HG02610 (cell line): ENCODE measurements around the gene GRAMD1B.

Experiments used
- ATAC-seq: cut with Tn5 transposase; IDR thresholded peaks from one replicate; pipeline ENCODE4 v1.9.1; 2021; ENCODE audit warnings: mild to moderate bottlenecking, moderate library complexity; ENCODE audit not compliant: unreplicated experiment

Gene GRAMD1B

DNA sequence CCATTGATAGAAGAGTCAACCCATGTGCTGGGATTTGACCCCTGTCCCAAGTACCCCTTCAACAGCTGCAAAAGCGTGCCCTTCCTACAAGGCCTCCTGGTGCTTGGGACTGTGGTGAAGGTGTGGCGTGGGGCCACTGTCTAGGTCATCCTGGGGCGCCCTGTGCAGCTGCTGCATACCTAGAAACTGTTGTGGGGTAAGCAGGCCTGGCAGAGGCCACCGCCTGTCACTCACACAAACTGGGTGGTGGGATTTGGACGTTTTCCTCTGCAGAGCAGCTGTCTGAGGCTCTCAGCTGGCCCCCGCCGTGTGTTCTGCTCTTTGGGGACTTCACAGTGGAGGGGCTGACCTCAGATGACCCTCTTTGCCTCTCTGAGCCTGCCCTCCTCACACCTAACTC lies 154.7 kb downstream of the GRAMD1B start:
- no peak for ATAC-seq

GRCh38 chr11:123585206-123585605 lies 155.1 kb downstream of the GRAMD1B start:
- ATAC-seq: no peak

- no peak for ATAC-seq
Measured at GRCh38 chr11:123585706-123586105, 155.6 kb downstream of the GRAMD1B start.

DNA sequence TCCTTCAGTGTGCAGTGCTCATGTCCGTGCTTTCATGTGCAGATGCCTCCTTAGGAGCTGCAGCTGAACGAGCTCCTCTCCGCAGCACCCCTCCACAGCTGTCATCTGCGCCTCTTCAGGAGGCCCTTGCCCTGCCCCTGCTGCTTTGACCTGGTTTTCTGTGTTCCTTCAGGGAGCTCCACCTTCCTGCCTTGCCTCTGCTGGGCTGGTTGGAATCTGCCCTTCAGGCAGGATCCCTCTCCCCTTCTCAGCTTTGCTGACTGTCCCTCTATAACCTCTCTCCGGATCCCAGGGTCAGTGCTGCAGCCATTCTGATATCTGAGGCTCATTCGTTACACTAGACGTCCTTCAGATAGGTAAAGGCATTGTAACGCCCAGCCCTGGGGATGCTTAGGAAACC lies 156.5 kb downstream of the GRAMD1B start:
- ATAC-seq: no peak

DNA sequence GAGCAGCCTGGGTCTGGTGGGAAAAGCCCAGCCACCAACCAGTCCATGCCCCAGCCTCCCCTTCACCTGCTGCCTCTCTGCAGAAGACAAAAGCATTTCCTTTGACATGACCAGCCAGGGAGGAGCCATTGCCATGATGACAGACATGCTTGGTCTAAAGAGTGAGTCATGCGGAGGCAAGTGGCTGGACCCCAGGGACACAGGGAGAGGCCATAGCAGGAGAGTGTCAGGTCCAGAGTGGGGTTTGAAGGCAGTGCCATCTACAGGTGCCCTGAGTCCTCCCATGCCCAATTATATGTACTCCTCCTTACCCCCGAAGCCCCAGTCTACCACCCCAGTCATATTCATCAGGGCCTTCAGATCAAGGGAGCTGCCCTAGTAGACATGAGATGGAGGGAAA lies 157.0 kb downstream of the GRAMD1B start:
- no peak for ATAC-seq

- ATAC-seq: no peak
Measured at GRCh38 chr11:123587559-123587958, 157.5 kb downstream of the GRAMD1B start.

DNA sequence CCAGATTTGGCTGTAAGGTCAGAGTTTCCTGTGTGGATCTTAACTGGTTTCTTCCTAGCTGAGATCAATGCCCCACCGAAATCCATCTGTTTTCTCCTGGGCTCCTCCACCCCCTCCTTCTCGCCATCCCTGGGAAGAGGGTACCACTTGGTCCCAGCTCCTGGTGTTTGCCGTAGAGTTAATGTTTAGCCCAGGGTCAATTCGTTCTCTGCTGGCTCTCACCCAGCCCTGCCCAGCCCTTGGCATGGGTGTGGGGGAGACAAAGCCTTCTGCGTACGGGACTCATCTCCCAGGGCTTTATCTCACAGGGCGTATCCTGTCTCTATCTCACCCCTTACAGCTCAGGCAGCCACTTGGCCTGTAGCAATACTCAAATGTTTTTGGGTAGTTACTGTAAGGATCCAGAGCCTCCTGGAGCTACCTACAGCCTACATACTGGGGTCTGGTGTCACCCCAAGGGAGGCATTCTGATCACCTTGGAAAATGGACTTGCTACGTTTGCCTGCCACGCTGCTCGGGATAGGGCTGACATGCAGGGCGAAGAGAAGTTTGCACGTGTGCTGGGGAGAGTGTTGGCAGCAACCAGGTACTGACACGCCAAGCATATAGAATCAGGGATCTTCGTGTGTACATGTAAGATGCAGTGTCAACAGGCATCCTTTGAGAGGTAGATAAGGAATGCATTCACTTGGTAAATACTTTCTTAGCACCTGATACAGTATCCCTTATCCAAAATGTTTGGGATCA lies 158.2 kb downstream of the GRAMD1B start:
- ATAC-seq: no peak

- no peak for ATAC-seq
Measured at GRCh38 chr11:123588864-123589262, 158.8 kb downstream of the GRAMD1B start.

DNA sequence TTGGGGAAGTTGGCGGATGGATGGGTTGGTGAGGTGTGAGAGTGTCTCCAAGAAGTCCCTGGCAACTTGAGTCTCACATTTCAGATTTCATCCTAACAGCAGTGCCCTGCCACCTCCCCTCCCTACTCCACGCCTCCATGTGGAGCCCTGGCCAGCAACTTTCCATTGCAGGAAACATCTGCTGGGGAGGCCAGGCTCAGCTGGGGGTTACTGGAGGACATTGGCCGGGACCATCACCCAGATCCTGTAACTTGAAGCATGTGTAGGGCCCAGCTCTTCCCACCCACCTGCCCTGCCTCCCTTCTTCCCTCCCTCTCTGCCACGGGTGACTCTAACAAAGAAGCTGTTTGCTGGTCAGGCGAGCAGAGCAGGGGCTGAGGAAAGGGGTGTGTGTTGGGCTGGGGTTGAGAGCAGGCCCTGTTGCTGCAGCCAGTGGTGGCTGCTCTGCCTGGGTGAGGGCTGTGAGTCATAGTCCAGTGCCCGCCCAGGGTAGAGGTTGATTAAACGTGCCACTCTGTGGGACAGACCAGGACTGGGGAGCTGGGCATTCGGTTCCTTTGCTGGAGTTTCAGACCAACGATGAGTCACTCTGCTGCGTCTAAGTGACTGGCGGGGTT lies 160.3 kb downstream of the GRAMD1B start:
- ATAC-seq: no peak

GRCh38 chr11:123593570-123593969 lies 163.5 kb downstream of the GRAMD1B start:
- ATAC-seq: no peak

GRCh38 chr11:123594188-123594901 lies 164.3 kb downstream of the GRAMD1B start:
- no peak for ATAC-seq

- ATAC-seq: no peak
Measured at GRCh38 chr11:123594921-123595320, 164.9 kb downstream of the GRAMD1B start.

DNA sequence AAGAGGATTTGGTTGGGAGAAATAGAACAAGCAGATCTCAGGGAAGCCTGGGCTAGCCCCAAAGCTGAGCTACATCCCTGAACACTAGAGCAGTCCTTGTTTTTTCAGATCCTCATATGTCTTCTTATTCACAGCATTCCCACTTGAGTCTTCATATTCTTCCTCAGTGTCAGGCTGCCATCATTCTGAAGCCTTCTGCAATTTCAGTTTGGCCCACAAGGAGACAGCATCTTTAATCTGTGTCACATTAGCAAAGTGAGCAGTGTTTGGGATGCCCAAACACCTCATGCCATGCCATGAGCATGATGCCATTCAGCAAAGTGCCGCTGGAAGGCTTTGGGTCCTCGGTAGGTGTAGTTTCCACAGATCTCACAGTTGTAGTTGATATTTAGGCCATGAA lies 167.8 kb downstream of the GRAMD1B start:
- ATAC-seq: no peak

DNA sequence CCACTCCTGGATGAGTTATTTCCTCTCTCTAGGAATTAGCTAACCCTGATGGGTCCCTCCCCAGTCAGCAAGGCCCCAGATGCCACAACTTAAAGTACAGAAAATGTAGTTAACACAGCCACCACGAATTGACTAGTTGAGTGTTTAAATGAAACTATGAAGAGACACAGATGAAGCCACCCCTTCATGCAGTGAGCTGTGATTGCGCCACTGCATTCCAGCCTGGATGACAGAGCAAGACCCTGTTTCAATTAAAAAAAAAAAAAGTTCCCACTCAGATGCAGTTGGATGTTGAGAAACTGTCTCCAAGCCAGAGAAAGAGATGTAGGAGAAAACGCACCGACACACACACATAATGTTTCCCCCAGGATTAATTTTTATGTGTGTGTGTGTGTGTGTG lies 171.1 kb downstream of the GRAMD1B start:
- ATAC-seq: no peak

GRCh38 chr11:123601743-123602142 lies 171.7 kb downstream of the GRAMD1B start:
- no peak for ATAC-seq

DNA sequence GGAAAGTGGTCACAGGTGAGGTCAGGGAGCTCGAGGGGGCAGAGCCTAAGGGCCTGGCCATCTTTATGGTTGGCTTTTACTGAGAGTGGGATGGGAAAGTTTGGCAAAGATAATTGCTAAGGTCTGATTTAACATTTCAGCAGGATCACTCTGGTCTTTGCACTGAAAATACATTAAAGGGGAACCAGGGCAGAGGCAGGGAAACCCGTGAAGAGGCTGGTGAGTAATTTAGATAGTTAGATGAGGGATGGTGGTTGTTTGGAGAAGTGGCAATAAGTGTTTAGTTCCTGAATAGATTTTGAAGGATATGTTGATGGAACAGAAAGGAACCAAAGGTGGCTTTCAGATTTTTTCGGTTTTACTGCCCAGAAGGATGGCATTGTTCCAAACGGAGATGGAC lies 173.6 kb downstream of the GRAMD1B start:
- no peak for ATAC-seq

GRCh38 chr11:123607781-123608180 lies 177.7 kb downstream of the GRAMD1B start:
- no peak for ATAC-seq

DNA sequence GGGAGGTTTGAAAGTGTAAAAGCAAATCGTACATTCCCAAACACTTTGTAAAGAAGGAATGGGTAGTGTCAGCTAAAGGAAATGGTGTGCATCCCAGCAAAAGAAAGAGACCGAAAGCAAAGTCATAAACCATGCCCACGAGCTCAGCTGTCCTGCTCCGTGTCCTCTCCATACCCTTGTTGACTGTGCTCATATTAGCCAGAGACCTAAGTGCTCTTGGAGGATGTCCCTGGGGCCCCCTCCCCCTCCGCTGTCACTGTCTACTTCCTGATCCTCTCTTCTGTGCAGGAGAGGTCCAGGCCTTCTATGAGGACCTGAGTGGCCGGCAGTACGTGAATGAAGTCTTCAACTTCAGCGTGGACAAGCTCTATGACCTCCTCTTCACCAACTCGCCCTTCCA lies 178.3 kb downstream of the GRAMD1B start:
- ATAC-seq: no peak

GRCh38 chr11:123608945-123609344 lies 178.9 kb downstream of the GRAMD1B start:
- no peak for ATAC-seq

DNA sequence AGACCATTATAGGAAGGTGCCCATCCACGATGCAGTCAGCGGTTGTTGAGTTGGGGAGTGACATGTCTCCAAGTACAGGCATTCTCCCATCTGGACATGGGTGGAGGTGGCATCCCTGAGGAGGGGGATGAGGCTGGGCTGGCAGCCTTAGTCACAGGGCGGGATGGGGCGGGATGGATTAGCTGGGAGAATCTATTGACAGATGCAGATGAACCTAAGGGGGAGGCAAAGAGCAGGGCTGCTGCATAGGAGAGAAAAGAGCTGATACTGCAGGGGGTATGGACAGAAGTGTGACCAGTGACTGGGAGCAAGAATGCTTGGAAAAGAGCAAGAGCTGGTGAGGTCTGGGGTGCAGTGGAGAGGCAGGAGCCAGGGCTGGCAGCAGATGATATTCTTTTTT lies 181.6 kb downstream of the GRAMD1B start:
- ATAC-seq: no peak

DNA sequence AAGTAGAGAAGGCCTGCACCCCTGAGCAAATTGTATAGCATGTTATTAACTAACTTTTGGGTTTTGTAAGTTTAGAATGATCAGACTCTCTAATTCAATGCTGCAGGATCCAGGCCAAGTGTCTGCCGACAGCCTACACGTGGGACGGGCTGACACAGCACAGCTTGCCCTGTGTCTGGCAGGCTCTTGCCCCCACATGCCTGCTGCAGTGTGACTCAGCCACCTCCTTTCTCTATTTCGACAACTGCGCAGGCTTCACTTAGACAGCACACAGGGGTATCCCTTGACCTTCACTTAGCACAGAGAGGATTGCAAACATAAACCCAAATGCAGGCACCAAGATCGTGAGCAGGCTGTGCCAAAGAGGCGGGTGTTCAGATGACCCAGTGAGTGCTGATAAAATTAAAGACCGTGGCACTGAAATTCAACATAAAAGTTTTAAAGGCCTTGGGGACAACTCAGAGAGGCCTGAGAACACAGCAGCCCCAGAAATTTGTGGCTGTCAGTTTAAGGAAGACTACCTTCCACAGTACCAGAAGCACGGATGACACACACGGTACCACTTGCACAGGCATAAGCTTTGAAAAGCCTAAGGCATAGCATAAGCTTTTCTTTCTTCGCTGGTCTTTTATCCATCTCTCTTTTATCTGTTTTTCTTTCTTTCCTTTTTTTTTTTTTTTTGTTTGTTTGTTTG lies 186.6 kb downstream of the GRAMD1B start:
- no peak for ATAC-seq

GRCh38 chr11:123622576-123622975 lies 192.5 kb downstream of the GRAMD1B start:
- no peak for ATAC-seq
